ENCODE measurements around the gene STAM.
"Not testable (repeated sequence)": the region's sequence is repeated elsewhere in the genome, so short reads cannot be mapped to it uniquely, and the experiment has no call there.

STAM gene

GRCh38 chr10:17626656-17627055 lies 17.3 kb upstream of the STAM start:
- H3K4me3 ChIP-seq (replicated peaks; ENCODE audit: low read depth, low read length): no peak overlapping the region
- no peak for DNase-seq (ENCODE audit: low read depth)
- TF ChIP-seq, protein P1, sequence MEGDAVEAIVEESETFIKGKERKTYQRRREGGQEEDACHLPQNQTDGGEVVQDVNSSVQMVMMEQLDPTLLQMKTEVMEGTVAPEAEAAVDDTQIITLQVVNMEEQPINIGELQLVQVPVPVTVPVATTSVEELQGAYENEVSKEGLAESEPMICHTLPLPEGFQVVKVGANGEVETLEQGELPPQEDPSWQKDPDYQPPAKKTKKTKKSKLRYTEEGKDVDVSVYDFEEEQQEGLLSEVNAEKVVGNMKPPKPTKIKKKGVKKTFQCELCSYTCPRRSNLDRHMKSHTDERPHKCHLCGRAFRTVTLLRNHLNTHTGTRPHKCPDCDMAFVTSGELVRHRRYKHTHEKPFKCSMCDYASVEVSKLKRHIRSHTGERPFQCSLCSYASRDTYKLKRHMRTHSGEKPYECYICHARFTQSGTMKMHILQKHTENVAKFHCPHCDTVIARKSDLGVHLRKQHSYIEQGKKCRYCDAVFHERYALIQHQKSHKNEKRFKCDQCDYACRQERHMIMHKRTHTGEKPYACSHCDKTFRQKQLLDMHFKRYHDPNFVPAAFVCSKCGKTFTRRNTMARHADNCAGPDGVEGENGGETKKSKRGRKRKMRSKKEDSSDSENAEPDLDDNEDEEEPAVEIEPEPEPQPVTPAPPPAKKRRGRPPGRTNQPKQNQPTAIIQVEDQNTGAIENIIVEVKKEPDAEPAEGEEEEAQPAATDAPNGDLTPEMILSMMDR (IDR thresholded peaks at IDR 0.05; ENCODE audit: low read length, missing control alignments): no peak

GRCh38 chr10:17632590-17632989 lies 11.4 kb upstream of the STAM start:
- not testable (repeated sequence) for DNase-seq (ENCODE audit: low read depth); H3K4me3 ChIP-seq (replicated peaks; ENCODE audit: low read depth, low read length)

DNA sequence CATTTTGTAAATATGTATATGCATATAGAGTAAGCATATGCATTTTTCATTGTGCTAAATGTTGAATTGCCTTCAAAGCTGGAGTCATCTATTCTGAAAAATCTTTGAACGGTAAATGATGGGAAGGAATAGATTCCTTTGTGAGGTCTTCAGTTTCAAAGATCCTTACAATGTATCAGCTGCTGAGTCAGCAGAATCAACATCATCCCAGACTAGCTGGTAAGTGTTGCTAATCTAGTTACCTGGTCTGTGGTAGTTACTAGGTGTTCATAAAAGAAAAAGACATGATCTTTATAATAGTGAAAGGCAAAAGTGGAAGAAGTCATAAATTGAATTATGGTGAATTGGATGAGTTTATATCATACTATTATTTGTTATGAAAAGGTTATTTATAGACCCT lies 10.6 kb upstream of the STAM start:
- no peak overlapping the region for H3K4me3 ChIP-seq (replicated peaks; ENCODE audit: low read depth, low read length)
- DNase-seq (ENCODE audit: low read depth): no peak
- TF ChIP-seq, protein P1 (IDR thresholded peaks at IDR 0.05; ENCODE audit: low read length, missing control alignments): no peak

- H3K4me3 ChIP-seq (replicated peaks; ENCODE audit: low read depth, low read length): no peak overlapping the region
- TF ChIP-seq, protein P1 (IDR thresholded peaks at IDR 0.05; ENCODE audit: low read length, missing control alignments): no peak
- no peak for DNase-seq (ENCODE audit: low read depth)
These were observed 6.1 kb upstream of the STAM start for GRCh38 chr10:17637869-17638268.

- TF ChIP-seq, protein P1 (IDR thresholded peaks at IDR 0.05; ENCODE audit: low read length, missing control alignments): no peak
These were observed 3.6 kb upstream of the STAM start for GRCh38 chr10:17640331-17640816.

DNA sequence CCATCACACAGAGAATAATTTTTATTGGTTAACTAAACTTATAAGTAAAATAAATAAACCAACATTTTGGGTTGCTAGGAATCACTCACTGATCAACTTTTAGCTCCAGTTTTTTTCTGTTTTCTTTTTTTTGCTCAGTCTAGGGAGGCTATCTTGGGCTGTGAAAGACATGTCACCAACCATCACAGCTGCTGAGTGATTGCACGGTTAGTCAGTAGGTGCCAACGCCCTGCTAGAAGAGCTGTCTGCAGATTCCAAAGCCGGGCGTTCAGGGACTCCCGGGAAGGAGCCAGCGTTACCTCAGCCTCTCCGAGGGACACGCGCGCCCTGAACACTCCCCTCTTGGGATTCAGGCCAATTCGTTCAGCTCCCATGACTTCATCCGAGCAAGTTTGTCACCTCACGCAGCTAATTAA lies 604 bp upstream of the STAM start:
- TF ChIP-seq, protein P1 (IDR thresholded peaks at IDR 0.05; ENCODE audit: low read length, missing control alignments): no peak
- H3K4me3 ChIP-seq (replicated peaks; ENCODE audit: low read depth, low read length): peak overlapping the region; percentile 96
- DNase-seq (ENCODE audit: low read depth): peak; percentile 83

More at GRCh38 chr10:17640331-17640816, 3.6 kb upstream of the STAM start:
- no peak for DNase-seq (ENCODE audit: low read depth)
- no peak overlapping the region for H3K4me3 ChIP-seq (replicated peaks; ENCODE audit: low read depth, low read length)

DNA sequence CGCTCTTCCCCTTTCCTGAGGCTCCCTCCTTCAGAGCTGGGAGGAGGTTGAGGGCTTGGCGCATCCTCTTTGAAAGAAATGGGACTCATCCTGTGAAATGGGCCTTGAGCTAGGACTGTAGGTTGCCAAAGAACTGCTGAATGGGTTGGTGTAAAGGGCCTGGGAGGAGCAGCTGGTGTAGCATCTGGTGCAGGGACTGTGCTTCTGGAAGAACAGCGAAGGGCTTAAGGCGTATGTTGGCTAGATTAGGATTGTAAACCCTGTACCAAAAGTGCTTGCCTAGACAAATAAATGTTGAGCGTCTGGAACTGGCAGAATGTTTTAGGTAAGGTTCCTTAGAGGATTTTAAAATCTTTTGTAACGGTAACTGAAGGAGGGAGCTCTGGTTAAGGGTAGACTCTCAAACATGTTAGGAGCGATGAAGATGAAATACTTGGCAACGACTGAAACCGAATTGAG lies 563 bp downstream of the STAM start:
- TF ChIP-seq, protein P1 (IDR thresholded peaks at IDR 0.05; ENCODE audit: low read length, missing control alignments): no peak
- peak; percentile 49 for DNase-seq (ENCODE audit: low read depth)
- H3K4me3 ChIP-seq (replicated peaks; ENCODE audit: low read depth, low read length): peak overlapping the region; percentile 96
